GM21367 (cell line): ENCODE data around the gene STX2.
"Not testable (repeated sequence)": the region's sequence is repeated elsewhere in the genome, so short reads cannot be mapped to it uniquely, and the experiment has no call there.

ENCODE experiments used
- ATAC-seq: cut with Tn5 transposase; IDR thresholded peaks from one replicate; pipeline ENCODE4 v1.9.1; 2021; ENCODE audit not compliant: unreplicated experiment

STX2 gene

GRCh38 chr12:130838951-130839769 lies at the start of gene STX2:
TSS of gene STX2 (minus strand) at chr12:130839250. CDS start at chr12:130839099, 151 bp downstream.
- ATAC-seq: peak; percentile 81

GRCh38 chr12:130887190-130887589 lies 48.1 kb upstream of the STX2 start:
- not testable (repeated sequence) for ATAC-seq

GRCh38 chr12:130881548-130881947 lies 42.5 kb upstream of the STX2 start:
- no peak for ATAC-seq

- ATAC-seq: no peak
Observed at GRCh38 chr12:130881046-130881445, 42.0 kb upstream of the STX2 start.

GRCh38 chr12:130880411-130880885 lies 41.4 kb upstream of the STX2 start:
- ATAC-seq: peak; percentile 45

GRCh38 chr12:130879781-130880389 lies 40.8 kb upstream of the STX2 start:
- peak; percentile 6 for ATAC-seq

- peak; percentile 83 for ATAC-seq
Observed at GRCh38 chr12:130879212-130879686, 40.2 kb upstream of the STX2 start.

GRCh38 chr12:130878193-130879185 lies 39.4 kb upstream of the STX2 start:
- no peak for ATAC-seq

- no peak for ATAC-seq
Observed at GRCh38 chr12:130877333-130877732, 38.3 kb upstream of the STX2 start.

- ATAC-seq: no peak
Observed at GRCh38 chr12:130876758-130877157, 37.7 kb upstream of the STX2 start.

GRCh38 chr12:130876297-130876696 lies 37.2 kb upstream of the STX2 start:
- ATAC-seq: no peak

- ATAC-seq: not testable (repeated sequence)
Observed at GRCh38 chr12:130875708-130876107, 36.7 kb upstream of the STX2 start.

- ATAC-seq: no peak
Observed at GRCh38 chr12:130875193-130875592, 36.1 kb upstream of the STX2 start.

- no peak for ATAC-seq
Observed at GRCh38 chr12:130874696-130875095, 35.6 kb upstream of the STX2 start.

GRCh38 chr12:130873825-130874224 lies 34.8 kb upstream of the STX2 start:
- no peak for ATAC-seq

- no peak for ATAC-seq
Observed at GRCh38 chr12:130873106-130873795, 34.2 kb upstream of the STX2 start.

GRCh38 chr12:130872179-130873096 lies 33.4 kb upstream of the STX2 start:
- ATAC-seq: peak; percentile 17

GRCh38 chr12:130871286-130872178 lies 32.5 kb upstream of the STX2 start, which contains the start of gene RAN:
TSS of gene RAN (plus strand) at chr12:130872066. CDS start at chr12:130872594, 528 bp downstream.
- ATAC-seq: peak; percentile 64
